ENCODE results near the gene IGSF22.

IGSF22 gene

GRCh38 chr11:18733202-18733601, 7.2 kb upstream of the IGSF22 start:
- H3K27me3 ChIP-seq (replicated peaks): no peaks in the 10 kb centered on the region
- no peak for DNase-seq
- in situ Hi-C loops (cut with HindIII; ENCODE audit: low pct_ligation_motif_present, low sequenced_read_pairs): no loop called here
- H3K4me3 ChIP-seq (ENCODE audit: low read depth, low read length): no peak overlapping the region
- no peak for TF ChIP-seq CTCF (IDR thresholded peaks at IDR 0.05; ENCODE audit: low read depth, low read length, missing control alignments)
- H3K36me3 ChIP-seq (replicated peaks): no peaks in the 10 kb centered on the region
- H3K27ac ChIP-seq: no peak overlapping the region

GRCh38 chr11:18731949-18732821, 6.2 kb upstream of the IGSF22 start:
- Histone ChIP-seq H3K4me3 (ENCODE audit: low read depth, low read length) (no peak overlapping the region), H3K36me3 (replicated peaks) (no peaks in the 10 kb centered on the region), H3K27ac (no peak overlapping the region), H3K27me3 (replicated peaks) (no peaks in the 10 kb centered on the region)
- peak; percentile 50 for DNase-seq
- peak; percentile 100 for TF ChIP-seq CTCF (IDR thresholded peaks at IDR 0.05; ENCODE audit: low read depth, low read length, missing control alignments)
- in situ Hi-C loops (cut with HindIII; ENCODE audit: low pct_ligation_motif_present, low sequenced_read_pairs): no loop called here

- no peaks in the 10 kb centered on the region for H3K36me3 ChIP-seq (replicated peaks)
- in situ Hi-C loops (cut with HindIII; ENCODE audit: low pct_ligation_motif_present, low sequenced_read_pairs): no loop called here
- no peak overlapping the region for H3K27ac ChIP-seq
- no peak for DNase-seq
- no peak for TF ChIP-seq CTCF (IDR thresholded peaks at IDR 0.05; ENCODE audit: low read depth, low read length, missing control alignments)
- no peak overlapping the region for H3K4me3 ChIP-seq (ENCODE audit: low read depth, low read length)
- H3K27me3 ChIP-seq (replicated peaks): no peaks in the 10 kb centered on the region
Measured at GRCh38 chr11:18731441-18731840, 5.5 kb upstream of the IGSF22 start.

GRCh38 chr11:18730020-18730419, 4.0 kb upstream of the IGSF22 start:
- H3K27ac ChIP-seq: no peak overlapping the region
- no peak for DNase-seq
- no peaks in the 10 kb centered on the region for H3K36me3 ChIP-seq (replicated peaks)
- in situ Hi-C loops (cut with HindIII; ENCODE audit: low pct_ligation_motif_present, low sequenced_read_pairs): no loop called here
- no peak overlapping the region for H3K4me3 ChIP-seq (ENCODE audit: low read depth, low read length)
- no peaks in the 10 kb centered on the region for H3K27me3 ChIP-seq (replicated peaks)
- TF ChIP-seq CTCF (IDR thresholded peaks at IDR 0.05; ENCODE audit: low read depth, low read length, missing control alignments): no peak

- TF ChIP-seq CTCF (IDR thresholded peaks at IDR 0.05; ENCODE audit: low read depth, low read length, missing control alignments): no peak
- H3K27ac ChIP-seq: no peak overlapping the region
- no peaks in the 10 kb centered on the region for H3K36me3 ChIP-seq (replicated peaks)
- no peak for DNase-seq
- H3K27me3 ChIP-seq (replicated peaks): no peaks in the 10 kb centered on the region
- in situ Hi-C loops (cut with HindIII; ENCODE audit: low pct_ligation_motif_present, low sequenced_read_pairs): no loop called here
- H3K4me3 ChIP-seq (ENCODE audit: low read depth, low read length): no peak overlapping the region
Measured at GRCh38 chr11:18729426-18729825, 3.4 kb upstream of the IGSF22 start.

GRCh38 chr11:18728658-18729057, 2.7 kb upstream of the IGSF22 start:
- no peaks in the 10 kb centered on the region for H3K27me3 ChIP-seq (replicated peaks)
- no peak for TF ChIP-seq CTCF (IDR thresholded peaks at IDR 0.05; ENCODE audit: low read depth, low read length, missing control alignments)
- no peak overlapping the region for H3K4me3 ChIP-seq (ENCODE audit: low read depth, low read length)
- no peak for DNase-seq
- in situ Hi-C loops (cut with HindIII; ENCODE audit: low pct_ligation_motif_present, low sequenced_read_pairs): no loop called here
- H3K36me3 ChIP-seq (replicated peaks): no peaks in the 10 kb centered on the region
- no peak overlapping the region for H3K27ac ChIP-seq
